Measurements from ENCODE around the gene NTF3. TPM values are rescaled to one million over a fixed set of nuclear protein-coding genes. Genes with fewer than 3 reads are reported as not detected.
"Not testable (repeated sequence)": the region's sequence is repeated elsewhere in the genome, so short reads cannot be mapped to it uniquely, and the experiment has no call there.

NTF3 gene
- polyA plus RNA-seq, 3 donors: 0.06 to 1.5 (median 0.40) TPM

DNA sequence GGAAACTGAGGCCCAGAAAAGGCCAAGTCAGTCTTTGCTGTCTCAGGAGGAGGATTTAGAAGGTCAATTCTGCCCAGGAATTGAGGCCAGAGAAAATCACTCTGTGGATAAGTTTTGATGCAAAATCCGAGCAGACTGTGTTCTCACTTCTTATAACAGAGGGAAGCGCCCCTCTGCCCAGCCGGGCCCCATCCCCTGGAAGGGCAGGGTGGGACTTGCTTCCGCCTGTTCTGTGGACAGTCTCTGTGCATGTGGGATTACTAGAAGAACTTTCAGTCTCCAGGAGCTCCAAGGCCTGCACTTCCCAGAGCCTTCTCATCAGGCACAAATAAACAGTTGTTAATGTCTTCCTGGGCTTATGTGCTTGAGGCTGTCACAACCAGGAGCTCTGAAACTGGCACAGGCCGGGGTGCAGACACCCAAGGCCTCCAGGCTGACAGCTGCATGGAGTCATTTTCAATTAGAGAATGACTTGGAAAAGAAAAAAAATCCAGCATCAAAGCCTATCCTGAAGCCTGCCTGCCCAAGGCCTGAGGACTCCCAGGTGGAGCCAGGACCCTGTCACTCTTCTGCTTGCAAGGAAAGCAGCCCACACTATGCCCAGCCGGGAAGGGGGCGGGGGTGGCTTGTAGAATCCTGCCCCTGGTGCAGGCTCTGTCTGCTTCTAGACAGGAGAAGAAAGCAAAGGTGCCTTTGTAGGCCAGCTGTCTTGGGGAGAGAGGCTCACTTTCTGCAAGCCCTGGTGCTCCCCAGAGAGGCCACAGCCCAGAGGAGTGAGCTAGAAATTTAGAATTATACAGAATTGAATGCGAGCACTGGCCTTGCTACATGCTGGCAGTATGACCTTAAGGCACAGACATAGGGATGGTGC is 84.7 kb downstream of the NTF3 start:
- no peak overlapping the region for H3K27ac ChIP-seq (ENCODE audit: low read depth, low read length)
- WGBS, 3 donors: 83 to 90% (median 90%) methylated on average over 8 of the region's 8 CpGs

DNA sequence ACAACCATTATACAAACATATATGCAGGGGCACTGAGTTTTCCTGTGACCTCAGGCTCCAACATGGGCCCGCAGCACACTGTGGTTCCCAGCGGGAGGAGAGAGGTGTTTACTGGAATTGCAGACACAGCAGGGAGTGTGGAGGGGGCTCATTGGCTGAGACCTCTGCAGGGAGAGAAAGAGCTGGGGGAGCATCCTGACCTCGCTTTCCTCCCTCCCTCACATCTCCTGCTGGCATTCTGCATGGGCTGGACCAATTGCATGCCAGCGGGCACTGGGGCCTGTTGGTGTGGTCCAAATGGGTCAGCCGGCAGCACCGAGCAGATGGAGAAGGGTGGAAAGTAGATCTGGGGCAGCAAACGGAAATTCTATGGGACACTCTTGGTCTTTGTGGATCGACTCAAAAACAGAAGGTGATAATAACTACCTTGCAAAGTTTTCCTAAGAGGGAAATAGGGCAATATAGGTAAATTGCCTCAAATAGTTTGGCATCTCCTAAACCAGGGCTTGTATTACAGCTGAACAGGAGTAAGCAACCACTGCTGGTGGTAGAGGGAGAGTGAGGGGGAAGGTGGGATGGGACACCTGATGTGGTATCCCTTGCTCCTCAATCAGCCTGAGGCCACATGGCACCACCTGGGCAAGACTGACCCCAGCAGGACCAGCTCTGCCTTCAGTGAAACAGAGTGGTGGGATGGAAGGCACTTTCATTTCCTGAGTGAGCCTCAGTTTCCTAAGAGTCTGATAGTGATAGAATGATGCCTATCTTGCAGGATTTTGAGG is 86.9 kb downstream of the NTF3 start:
- H3K27ac ChIP-seq (ENCODE audit: low read depth, low read length): no peak overlapping the region
- 76 to 90% (median 89%) methylated on average over 8 of the region's 8 CpGs for WGBS, 3 donors

DNA sequence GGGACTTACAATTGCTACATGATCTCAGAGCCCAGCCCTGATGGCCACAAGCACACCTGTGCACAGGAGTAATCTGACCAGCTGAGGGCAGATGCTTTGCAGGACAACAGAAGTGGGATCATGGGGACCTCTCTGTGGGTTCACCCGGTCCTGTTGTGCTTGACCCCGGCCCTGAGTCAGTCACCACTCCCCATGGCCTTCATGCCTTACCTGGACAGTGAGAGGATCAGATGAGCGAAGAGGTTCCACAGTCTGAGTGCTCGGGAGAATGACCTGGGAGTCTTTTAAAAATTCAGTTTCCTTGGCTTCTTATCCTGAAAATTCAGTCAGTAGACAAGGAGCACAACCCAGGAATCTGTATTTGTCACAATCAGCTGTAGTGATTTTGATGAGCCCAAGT is 88.1 kb downstream of the NTF3 start:
- H3K27ac ChIP-seq (ENCODE audit: low read depth, low read length): no peak overlapping the region
- 80 to 92% (median 88%) methylated on average over 4 of the region's 4 CpGs for WGBS, 3 donors

DNA sequence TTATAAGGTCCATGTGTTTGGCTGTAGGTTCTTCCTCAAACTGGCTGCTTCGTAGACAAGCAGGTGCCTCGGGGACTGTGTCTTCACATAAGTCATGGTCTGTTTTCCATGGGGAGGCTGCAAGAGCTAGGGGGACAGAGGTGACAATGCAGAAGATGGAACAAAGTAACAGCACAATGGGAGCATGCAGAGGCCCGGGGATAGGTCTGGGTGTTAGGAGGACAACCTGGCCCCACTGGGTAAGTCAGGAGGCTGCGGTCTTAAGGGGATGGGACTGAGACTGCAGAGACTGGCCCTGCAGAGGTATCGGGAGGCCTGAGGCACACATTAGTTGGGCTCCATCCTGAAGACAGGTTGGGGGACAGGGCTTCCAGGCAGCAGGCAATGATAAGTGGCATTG is 88.9 kb downstream of the NTF3 start:
- WGBS, 3 donors: 83 to 96% (median 94%) methylated on average over 5 of the region's 5 CpGs
- H3K27ac ChIP-seq (ENCODE audit: low read depth, low read length): no peak overlapping the region

DNA sequence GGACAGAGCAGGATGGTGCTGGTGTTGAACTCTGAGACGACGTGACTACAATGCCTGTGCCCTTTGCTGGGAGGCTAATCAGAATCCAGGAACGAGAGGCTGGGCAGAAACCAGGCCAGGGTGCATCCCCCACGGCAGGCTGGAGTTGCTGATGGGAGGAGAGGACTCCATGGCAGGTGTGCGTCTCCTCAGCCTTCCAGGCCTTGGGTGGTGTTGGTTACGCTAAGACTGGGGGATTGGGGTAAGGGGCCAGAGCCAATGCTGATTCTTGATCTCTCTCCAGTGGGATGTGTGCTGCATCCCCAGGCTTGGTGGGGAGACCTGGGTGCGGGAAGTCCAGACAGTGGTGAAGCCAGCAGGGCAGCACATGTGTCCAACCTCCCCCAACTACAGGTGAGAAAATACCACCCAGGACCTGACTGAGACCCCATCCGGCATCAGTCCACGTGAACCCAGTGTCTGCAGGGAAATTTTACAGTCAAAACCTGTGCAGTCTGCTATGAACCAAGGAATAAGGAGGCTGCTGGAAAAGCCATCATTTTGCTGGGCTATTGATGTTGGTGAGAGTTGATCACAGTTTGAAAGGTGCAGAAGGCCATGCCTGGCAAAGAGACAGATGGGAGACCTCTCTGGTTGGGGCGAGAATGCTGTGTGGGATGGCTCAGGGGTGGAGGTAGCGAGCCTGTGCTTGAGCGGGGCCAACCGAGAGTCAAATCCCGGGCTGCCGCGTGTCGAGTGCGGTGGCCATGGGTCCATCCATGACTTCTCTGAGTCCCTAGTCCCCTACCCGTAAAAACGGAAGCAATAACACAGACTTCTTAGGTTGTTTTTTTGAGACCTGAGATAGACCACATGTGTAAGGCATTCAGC is 89.8 kb downstream of the NTF3 start:
- H3K27ac ChIP-seq (ENCODE audit: low read depth, low read length): no peak overlapping the region
- WGBS, 3 donors: 83 to 92% (median 91%) methylated on average over 20 of the region's 20 CpGs

DNA sequence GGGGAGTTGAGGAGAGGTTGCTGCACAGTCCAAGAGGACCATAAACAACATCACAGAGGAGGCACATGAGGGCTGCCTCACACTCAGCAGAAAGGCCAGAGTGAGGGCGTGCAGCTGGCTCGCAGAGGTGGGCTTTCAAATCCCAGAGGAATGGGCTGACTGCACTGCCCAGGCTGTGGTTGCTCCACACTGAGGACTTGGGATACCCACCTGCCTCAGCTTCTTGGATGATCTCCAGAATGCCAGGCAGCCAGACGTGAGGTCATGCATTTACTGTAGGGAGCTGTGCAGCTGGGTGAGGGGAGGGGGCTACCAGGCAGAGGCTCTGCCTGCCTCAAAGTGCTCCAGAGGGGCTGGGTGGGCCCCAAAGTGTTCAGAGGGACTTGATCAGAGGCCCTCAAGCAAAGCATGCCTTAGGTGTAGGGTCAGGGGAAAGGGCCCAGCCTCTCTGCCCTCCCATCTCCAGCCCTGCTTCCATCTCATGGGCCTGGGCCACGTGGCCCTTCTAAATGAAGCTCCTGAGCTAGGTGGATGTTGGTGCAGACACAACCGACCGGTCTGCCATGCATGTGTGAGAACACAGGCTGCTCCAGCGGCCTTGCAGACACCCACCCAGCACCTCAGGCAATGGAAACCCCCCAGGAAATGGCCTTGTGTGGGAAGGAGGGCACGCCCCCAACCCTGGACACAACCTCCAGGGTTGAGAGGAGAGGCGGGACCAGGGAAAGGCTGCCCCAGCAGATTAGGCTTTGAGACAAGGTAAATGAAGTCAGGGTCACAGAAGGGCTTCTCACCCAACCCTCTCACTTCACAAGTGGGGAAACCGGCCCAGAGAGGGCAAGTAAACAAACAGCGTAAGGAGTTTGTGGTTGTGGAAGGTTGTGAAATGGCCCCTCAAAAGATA is 90.8 kb downstream of the NTF3 start:
- 68 to 88% (median 87%) methylated on average over 11 of the region's 11 CpGs for WGBS, 3 donors
- H3K27ac ChIP-seq (ENCODE audit: low read depth, low read length): no peak overlapping the region

DNA sequence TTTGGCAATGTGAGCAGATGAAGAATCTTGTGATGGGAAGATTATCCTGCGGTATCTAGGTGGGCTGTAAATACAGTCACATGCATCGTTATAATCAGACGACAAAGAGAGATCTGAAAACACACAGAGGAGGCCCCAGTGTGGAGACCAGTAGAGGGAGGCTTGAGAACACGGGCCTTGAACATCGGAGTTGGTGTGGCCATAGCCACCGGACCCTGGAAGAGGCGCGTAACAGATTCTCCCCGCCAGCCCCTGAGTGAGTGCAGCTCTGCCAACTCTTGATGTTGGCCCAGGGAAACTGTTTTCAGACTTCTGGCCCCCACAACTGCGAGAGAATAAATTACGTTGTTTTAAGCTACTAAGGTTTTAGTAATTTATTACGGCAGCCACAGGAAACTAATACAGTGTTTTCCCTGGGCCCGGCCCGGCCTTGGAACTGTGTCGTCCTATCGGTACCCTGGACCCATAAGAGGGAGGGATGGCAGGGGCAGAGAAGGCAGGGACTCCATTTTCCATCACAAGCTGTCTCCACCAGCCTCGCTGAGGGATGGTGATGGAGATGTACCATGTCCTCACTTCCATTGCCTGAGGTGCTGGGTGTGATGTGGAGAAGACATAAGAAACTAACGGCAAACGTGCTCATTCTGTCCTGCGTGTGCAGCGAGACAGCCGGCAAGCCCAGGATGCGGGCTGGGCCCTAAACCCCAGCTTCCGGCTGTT is 91.6 kb downstream of the NTF3 start:
- no peak overlapping the region for H3K27ac ChIP-seq (ENCODE audit: low read depth, low read length)
- 86 to 92% (median 89%) methylated on average over 24 of the region's 24 CpGs for WGBS, 3 donors

DNA sequence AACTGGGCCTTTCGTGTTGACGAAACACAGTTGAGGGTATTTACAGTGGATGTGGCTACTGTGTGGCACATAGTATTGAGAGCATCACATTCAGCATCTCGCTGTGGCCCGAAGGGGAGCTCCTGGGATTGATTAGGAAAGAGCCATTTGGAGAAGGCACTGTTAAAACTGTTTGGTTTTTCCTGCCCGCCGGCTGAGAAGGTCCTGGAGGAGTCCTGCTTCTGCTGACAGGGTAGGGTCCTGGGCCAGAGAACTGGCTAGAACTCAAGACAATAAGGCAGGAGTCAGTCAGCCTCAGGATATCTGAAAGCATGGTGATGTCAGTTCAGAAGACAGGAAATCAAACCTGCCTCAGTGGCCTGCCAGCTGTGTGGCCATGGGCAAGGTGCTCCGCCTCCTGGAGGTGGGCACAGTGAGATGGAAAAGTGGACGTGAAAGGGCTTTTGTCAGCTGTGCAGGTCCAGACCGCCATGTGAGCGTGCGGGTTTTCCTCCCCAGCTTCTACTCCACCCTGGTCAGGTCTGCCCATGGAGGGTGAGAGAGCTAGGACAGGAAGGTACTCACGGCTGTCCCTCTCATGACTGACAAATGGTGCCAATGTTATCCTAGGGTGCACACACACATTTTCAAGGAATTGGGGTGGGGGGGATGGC is 92.3 kb downstream of the NTF3 start:
- WGBS, 3 donors: 87 to 92% (median 90%) methylated on average over 12 of the region's 12 CpGs
- no peak overlapping the region for H3K27ac ChIP-seq (ENCODE audit: low read depth, low read length)

DNA sequence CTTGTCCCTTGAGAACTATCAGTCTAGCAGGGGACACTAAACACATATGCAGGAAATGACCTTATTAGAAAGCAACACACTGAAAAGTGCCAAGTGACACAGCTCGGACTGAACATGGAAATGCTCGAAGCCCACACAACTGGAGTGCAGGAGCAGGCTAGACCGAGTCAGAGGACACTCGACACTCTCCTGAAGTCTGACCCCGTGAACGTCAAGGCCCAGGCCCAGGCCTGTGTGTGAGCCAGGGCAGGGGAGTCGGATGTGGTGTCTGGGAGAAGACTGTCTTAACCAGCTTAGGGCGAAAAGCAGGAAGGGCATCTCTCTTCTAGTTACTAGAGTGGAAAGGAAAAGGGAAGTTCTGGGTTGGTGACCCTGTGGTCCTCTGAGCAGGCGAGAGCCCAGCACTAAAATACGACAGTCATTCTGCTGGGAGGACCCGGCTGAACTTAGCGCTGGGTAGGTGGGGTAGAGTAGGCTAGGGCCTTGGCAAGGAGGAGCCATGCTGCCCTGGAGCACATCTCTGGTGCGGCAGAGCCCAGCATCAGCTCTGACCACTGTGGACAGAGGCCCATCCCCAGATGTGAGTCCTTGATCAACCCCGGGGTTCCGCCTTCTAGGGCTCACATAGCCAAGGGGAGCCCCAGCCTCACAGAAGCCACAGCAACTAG is 93.0 kb downstream of the NTF3 start:
- 74 to 85% (median 75%) methylated on average over 14 to 15 of the region's 15 CpGs for WGBS, 3 donors

DNA sequence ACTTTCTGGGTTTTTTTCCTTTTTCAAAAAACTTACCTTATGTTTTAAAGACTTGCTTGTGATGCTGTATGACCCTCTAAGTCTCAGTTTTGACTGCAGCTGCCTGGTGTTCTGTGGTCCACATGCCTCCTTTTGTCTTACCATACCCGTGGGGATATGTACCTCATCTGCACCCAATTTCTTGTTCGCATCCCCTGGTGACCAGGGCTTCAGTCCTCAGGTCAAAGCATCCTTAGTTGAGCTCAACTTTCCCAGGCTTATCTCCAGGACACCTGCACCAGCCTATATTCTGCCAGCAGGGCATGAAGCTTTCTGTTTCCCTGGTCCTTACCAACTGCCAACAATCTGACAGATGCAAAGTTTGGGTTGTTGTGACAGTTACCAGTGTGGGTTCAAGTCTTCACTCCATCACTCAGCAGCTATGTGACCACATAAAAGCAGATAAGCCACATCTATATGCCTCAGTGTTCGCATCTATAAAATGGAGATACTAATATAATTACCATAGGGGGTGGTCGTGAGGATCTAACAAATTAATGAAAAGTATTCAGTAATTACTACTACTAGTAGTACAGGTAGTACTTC is 94.0 kb downstream of the NTF3 start:
- 76 to 90% (median 85%) methylated on average over 4 of the region's 4 CpGs for WGBS, 3 donors
- no peak overlapping the region for H3K27ac ChIP-seq (ENCODE audit: low read depth, low read length)

More for the DNA sequence above, 93.0 kb downstream of the NTF3 start:
- H3K27ac ChIP-seq (ENCODE audit: low read depth, low read length): no peak overlapping the region

DNA sequence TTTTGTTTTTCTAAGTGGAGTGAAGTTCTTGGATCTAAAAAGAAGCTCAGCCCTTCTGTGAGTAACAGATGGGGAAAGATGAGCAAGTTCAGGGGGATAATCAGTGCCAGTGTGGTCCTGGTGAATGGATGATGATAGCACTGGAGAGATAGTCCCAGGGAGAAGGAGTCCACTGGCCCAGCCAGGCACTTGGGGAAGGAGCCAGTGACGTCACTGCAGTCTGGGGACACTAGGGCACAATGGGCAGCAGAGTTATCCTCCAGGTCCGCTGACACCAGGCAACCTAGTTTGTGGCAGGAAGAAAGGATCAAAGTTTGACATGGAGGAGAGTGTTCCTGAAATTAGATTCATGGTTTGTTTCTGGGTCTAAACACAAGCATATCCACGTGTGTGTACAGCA is 101.5 kb downstream of the NTF3 start:
- WGBS, 3 donors: 67 to 88% (median 70%) methylated on average over 3 of the region's 3 CpGs
- H3K27ac ChIP-seq (ENCODE audit: low read depth, low read length): no peak overlapping the region

DNA sequence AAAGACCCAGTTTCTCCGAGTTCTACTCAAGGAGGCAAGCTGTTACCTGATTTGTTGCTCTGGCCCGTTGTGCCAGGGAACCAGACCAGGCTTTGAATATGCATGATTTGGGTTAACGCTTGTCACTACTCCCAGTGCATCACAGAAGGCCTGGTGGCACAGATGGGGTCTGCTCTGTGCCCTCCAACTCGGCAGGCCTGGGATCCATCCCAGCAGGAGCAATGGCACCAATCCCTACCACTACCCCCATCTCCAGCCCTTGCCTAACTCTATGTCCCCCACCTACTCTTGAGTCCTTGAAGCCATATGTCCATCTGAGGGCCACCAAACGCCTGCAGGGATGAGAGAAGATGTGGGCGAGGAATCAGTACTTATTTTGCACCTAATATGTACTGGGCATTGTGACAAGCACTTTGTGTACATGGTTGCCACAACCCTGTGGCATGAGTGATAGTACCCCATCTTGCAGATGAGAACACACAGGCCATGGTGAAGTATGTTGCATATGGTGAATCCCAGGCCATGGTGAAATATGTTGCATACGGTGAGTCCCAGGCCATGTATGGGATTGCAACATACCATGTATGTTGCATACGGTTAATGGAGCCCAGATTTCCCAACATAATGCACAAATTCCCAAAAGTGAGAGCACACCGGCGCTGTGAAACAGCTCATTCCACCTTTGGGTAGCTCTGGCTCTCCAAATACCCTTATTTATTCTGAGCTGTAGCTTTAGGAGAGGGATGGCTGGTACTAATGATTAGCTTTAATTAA is 102.7 kb downstream of the NTF3 start:
- no peak overlapping the region for H3K27ac ChIP-seq (ENCODE audit: low read depth, low read length)
- 76 to 91% (median 89%) methylated on average over 10 of the region's 10 CpGs for WGBS, 3 donors

DNA sequence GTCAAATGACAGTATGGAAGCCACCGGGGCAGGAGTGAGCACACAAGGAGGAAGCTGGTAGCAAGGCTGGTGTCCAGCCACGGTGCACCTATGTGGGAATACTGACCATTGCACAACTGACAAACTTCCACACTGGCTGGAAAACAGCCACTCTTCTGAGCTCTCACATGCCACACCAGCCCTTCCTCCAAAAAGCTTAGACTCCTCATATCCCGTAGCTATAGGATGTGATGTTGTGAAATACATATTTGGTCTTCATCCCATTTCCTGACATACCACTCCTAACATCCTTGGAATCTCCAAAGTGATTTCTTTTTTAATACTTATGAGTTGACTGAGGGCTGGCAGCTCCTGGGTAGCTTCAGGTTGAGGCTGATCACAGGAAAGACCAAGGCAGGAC is 103.6 kb downstream of the NTF3 start:
- WGBS, 3 donors: 69 to 85% (median 72%) methylated on average over 3 of the region's 3 CpGs
- H3K27ac ChIP-seq (ENCODE audit: low read depth, low read length): no peak overlapping the region

DNA sequence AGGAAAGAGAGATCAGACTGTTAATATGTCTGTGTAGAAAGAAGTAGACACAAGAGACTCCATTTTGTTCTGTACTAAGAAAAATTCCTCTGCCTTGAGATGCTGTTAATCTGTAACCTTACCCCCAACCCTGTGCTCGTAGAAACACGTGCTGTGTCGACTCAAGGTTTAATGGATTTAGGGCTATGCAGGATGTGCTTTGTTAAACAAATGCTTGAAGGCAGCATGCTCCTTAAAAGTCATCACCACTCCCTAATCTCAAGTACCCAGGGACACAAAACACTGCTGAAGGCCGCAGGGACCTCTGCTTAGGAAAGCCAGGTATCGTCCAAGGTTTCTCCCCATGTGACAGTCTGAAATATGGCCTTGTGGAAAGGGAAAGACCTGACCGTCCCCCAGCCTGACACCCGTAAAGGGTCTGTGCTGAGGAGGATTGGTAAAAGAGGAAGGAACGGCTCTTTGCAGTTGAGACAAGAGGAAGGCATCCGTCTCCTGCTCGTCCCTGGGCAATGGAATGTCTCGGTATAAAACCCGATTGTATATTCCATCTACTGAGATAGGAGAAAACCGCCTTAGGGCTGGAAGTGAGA is 105.2 kb downstream of the NTF3 start:
- not testable (repeated sequence) for H3K27ac ChIP-seq (ENCODE audit: low read depth, low read length)
- WGBS, 3 donors: 27 to 34% (median 31%) methylated on average over 13 of the region's 13 CpGs

DNA sequence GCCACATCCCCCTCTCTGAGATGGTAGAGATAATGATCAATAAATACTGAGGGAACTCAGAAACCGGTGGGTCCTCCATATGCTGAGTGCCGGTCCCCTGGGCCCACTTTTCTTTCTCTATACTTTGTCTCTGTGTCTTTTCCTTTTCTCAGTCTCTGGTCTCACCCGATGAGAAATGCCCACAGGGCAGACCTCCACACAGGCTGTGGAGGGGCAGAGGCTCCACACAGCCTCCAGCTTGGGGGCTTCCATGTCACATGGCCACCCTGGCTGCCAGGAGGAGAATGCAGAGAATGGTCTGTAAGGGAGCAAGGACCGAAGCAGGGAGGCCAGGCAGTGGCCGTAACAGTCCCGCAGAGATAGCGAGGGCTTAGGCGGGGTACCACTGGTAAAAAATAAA is 105.9 kb downstream of the NTF3 start:
- H3K27ac ChIP-seq (ENCODE audit: low read depth, low read length): no peak overlapping the region
- WGBS, 3 donors: 70 to 87% (median 83%) methylated on average over 8 of the region's 8 CpGs

All from adipose tissue (tissue), 3 donors.